GM12891 (cell line): ENCODE results near the gene CNPY1.

Source experiments
- POLR2A ChIP-seq: IDR thresholded peaks from 2 replicates; pipeline ENCODE4 v1.6.1; 2011; ENCODE audit warnings: low read depth, low read length, control low read depth
- POLR2AphosphoS5 ChIP-seq: IDR thresholded peaks from 2 replicates; pipeline ENCODE4 v1.6.1; 2011; ENCODE audit warnings: low read depth, low read length, control low read depth

- TF ChIP-seq POLR2A (no peak), POLR2AphosphoS5 (no peak)
Observed at GRCh38 chr7:155588468-155588998, 42.2 kb upstream of the CNPY1 start.
